ENCODE data around the gene FANCL.

DNA sequence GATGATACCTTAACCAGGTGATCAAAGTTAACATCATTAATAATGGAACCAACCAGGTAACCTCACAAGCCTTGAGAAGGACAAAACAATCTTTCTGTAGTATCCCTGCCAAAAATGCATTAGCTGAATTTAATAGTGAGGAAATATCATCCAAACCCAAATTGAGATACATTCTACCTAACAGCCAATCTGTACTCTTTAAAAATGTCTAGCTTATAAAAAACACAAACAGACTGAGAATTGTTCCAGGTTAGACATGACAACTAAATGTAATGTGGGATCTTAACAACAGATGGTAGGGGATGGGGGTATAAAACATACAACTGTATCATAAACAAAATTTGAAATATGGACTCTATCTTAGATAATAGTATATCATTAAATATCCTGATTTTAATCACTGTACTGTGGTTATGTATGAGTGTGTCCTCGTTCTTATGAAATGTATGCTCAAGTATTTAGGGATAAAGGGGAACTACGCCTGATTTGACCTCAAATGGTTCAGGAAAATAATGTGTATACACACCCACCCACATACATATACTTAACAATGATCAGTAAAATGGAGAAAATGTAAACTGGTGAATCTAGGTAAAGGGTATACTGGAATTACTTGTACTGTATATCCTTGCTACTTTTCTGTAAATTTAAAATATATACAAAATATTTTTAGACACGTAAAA lies 1.7 kb downstream of the FANCL start:
- TF ChIP-seq, protein P1, sequence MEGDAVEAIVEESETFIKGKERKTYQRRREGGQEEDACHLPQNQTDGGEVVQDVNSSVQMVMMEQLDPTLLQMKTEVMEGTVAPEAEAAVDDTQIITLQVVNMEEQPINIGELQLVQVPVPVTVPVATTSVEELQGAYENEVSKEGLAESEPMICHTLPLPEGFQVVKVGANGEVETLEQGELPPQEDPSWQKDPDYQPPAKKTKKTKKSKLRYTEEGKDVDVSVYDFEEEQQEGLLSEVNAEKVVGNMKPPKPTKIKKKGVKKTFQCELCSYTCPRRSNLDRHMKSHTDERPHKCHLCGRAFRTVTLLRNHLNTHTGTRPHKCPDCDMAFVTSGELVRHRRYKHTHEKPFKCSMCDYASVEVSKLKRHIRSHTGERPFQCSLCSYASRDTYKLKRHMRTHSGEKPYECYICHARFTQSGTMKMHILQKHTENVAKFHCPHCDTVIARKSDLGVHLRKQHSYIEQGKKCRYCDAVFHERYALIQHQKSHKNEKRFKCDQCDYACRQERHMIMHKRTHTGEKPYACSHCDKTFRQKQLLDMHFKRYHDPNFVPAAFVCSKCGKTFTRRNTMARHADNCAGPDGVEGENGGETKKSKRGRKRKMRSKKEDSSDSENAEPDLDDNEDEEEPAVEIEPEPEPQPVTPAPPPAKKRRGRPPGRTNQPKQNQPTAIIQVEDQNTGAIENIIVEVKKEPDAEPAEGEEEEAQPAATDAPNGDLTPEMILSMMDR (IDR thresholded peaks at IDR 0.05) = no peak
- no peak for TF ChIP-seq POLR2A (IDR thresholded peaks at IDR 0.05)

All from Peyer's patch (tissue), 4 donors.